PC-3 (cell line): ENCODE measurements around the gene CYP4V2. TPM values are rescaled to one million over a fixed set of nuclear protein-coding genes. Genes with fewer than 3 reads are reported as not detected.

Source experiments
- ATAC-seq: fragments of 200-7000 bp; cut with Tn5 transposase; 2 replicates; pipeline ENCODE4 v1.9.1; 2020; ENCODE audit warnings: mild to moderate bottlenecking, moderate library complexity
- BruUV-seq: library from RNA; stranded (reverse); fragments of 400-500 nt; replicated peaks from 2 replicates; lab custom pipeline; 2021; lab: Mats Ljungman, UMichigan
- CTCF ChIA-PET: fragments of 300-600 bp; sonication (Branson Sonifier 250); formaldehyde crosslinking; loops from one replicate; lab custom pipeline; 2022; ENCODE audit warnings: antibody characterized with exemption; lab: Charles Lee
- POLR2A ChIA-PET: fragments of 300-600 bp; sonication (Branson Sonifier 250); formaldehyde crosslinking; loops from one replicate; lab custom pipeline; 2022; ENCODE audit warnings: antibody characterized with exemption; ENCODE audit not compliant: unreplicated experiment; lab: Charles Lee
- DNase-seq: peaks from one replicate; pipeline ENCODE4 v3.0.0-alpha.2; 2015
- H2AFZ ChIP-seq: fragments of 300-600 bp; sonication (generic); 2 replicates; pipeline ENCODE4 v1.6.0; 2016; ENCODE audit warnings: antibody characterized with exemption, low read length
- H3F3A ChIP-seq: fragments of 300-600 bp; sonication (generic); one replicate; pipeline ENCODE4 v1.6.0; 2017; ENCODE audit warnings: antibody characterized with exemption, low read length, control low read depth, mild to moderate bottlenecking; ENCODE audit not compliant: unreplicated experiment
- H3K27ac ChIP-seq: fragments of 300-600 bp; sonication (generic); 2 replicates; pipeline ENCODE4 v1.5.1; 2016; ENCODE audit warnings: mild to moderate bottlenecking, low read length
- H3K27me3 ChIP-seq: fragments of 300-600 bp; sonication (generic); 2 replicates; pipeline ENCODE4 v1.6.1; 2016; ENCODE audit warnings: low read length, mixed read lengths
- H3K36me3 ChIP-seq: fragments of 300-600 bp; sonication (generic); 2 replicates; pipeline ENCODE4 v1.6.1; 2016; ENCODE audit warnings: low read depth, mixed run types, low read length, mixed read lengths
- H3K4me1 ChIP-seq: fragments of 300-600 bp; sonication (generic); 2 replicates; pipeline ENCODE4 v1.5.1; 2016; ENCODE audit warnings: low read length; ENCODE audit not compliant: insufficient read depth
- H3K4me2 ChIP-seq: fragments of 300-600 bp; sonication (generic); 2 replicates; pipeline ENCODE4 v1.6.0; 2016; ENCODE audit warnings: low read length
- H3K4me3 ChIP-seq: fragments of 300-600 bp; sonication (generic); 2 replicates; pipeline ENCODE4 v1.5.1; 2016; ENCODE audit warnings: mild to moderate bottlenecking, low read length, mixed read lengths
- H3K79me2 ChIP-seq: fragments of 300-600 bp; sonication (generic); 2 replicates; pipeline ENCODE4 v1.6.1; 2017; ENCODE audit warnings: low read length, mixed read lengths
- H3K9ac ChIP-seq: fragments of 300-600 bp; sonication (generic); 2 replicates; pipeline ENCODE4 v1.6.0; 2016; ENCODE audit warnings: mild to moderate bottlenecking, low read length
- H3K9me2 ChIP-seq: fragments of 300-600 bp; sonication (generic); replicated peaks from 2 replicates; pipeline ENCODE4 v1.6.1; 2016; ENCODE audit warnings: mixed run types, low read length, mixed read lengths
- H3K9me3 ChIP-seq: fragments of 300-600 bp; sonication (generic); 2 replicates; pipeline ENCODE4 v1.6.1; 2016; ENCODE audit warnings: low read length, mixed read lengths
- H4K20me1 ChIP-seq: fragments of 300-600 bp; sonication (generic); 2 replicates; pipeline ENCODE4 v1.6.1; 2016; ENCODE audit warnings: low read length, mixed read lengths
- EZH2 ChIP-seq: fragments of 300-600 bp; sonication (generic); IDR thresholded peaks from one replicate; pipeline ENCODE4 v1.6.1; 2017; ENCODE audit warnings: antibody characterized with exemption, mild to moderate bottlenecking, low read length; ENCODE audit not compliant: unreplicated experiment
- EZH2phosphoT487 ChIP-seq: fragments of 300-600 bp; sonication (generic); IDR thresholded peaks from 2 replicates; pipeline ENCODE4 v1.6.1; 2018; ENCODE audit warnings: mild to moderate bottlenecking, antibody characterized with exemption, low read length, borderline replicate concordance
- intact Hi-C: fragments of 100-400 bp; cut with micrococcal nuclease; formaldehyde crosslinking; loops from 2 replicates; pipeline ENCODE4 v1.9.0; 2023
- total RNA-seq: library from RNA; depleted of rRNA; stranded (reverse); fragments of >200 nt; gene quantifications from 2 replicates; pipeline ENCODE4 v1.2.3, GENCODE V29; 2014
- TF ChIP-seq, protein P1 (sequence below): fragments of 300-600 bp; sonication (generic); conservative IDR thresholded peaks from 2 replicates; pipeline ENCODE4 v1.5.1; 2017; ENCODE audit warnings: antibody characterized with exemption, low read depth, mild to moderate bottlenecking, low read length

Gene CYP4V2
- total RNA-seq, 1 experiment from 2014 or later = 0.69 TPM

DNA sequence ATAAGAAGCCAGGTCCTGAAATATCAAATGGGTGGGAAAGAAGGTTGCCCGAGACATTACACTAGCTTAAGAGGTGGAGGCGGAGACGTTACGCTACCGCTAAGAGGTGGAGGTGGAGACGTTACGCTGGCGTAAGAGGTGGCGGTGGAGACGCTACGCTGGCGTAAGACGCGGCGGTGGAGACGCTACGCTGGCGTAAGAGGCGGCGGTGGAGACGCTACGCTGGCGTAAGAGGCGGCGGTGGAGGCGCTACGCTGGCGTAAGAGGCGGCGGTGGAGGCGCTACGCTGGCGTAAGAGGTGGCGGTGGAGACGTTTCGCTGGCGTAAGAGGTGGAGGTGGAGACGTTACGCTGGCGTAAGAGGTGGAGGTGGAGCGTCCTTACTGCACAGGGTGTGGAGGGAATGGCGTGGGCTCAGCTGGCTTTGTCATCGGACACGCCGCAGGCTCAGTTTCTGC, 12.8 kb downstream of the CYP4V2 start:
- Histone ChIP-seq H3K9ac (no peak overlapping the region), H3K9me2 (no peaks in the 10 kb centered on the region), H2AFZ (no peak overlapping the region), H3K4me3 (no peak overlapping the region), H3K27me3 (no peaks in the 10 kb centered on the region), H3K4me1 (no peaks in the 10 kb centered on the region), H3F3A (no peaks in the 10 kb centered on the region), H4K20me1 (no peaks in the 10 kb centered on the region), H3K4me2 (no peak overlapping the region), H3K36me3 (no peaks in the 10 kb centered on the region), H3K79me2 (no peaks in the 10 kb centered on the region), H3K27ac (no peak overlapping the region), H3K9me3 (no peaks in the 10 kb centered on the region)
- intact Hi-C loops = no loop called here
- POLR2A ChIA-PET = no interaction called here
- no peak for DNase-seq
- no TSS peak for BruUV-seq
- TF ChIP-seq, protein P1, sequence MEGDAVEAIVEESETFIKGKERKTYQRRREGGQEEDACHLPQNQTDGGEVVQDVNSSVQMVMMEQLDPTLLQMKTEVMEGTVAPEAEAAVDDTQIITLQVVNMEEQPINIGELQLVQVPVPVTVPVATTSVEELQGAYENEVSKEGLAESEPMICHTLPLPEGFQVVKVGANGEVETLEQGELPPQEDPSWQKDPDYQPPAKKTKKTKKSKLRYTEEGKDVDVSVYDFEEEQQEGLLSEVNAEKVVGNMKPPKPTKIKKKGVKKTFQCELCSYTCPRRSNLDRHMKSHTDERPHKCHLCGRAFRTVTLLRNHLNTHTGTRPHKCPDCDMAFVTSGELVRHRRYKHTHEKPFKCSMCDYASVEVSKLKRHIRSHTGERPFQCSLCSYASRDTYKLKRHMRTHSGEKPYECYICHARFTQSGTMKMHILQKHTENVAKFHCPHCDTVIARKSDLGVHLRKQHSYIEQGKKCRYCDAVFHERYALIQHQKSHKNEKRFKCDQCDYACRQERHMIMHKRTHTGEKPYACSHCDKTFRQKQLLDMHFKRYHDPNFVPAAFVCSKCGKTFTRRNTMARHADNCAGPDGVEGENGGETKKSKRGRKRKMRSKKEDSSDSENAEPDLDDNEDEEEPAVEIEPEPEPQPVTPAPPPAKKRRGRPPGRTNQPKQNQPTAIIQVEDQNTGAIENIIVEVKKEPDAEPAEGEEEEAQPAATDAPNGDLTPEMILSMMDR = no peak
- no peak for ATAC-seq
- CTCF ChIA-PET = no interaction called here

GRCh38 chr4:186204686-186205085, 13.3 kb downstream of the CYP4V2 start:
- H3K27ac ChIP-seq = no peak overlapping the region
- intact Hi-C loops = no loop called here
- ChIA-PET CTCF (no interaction called here), POLR2A (no interaction called here)
- no peaks in the 10 kb centered on the region for H3F3A ChIP-seq
- no peak overlapping the region for H3K4me3 ChIP-seq
- no peaks in the 10 kb centered on the region for H3K9me3 ChIP-seq
- H3K79me2 ChIP-seq = no peaks in the 10 kb centered on the region
- H3K4me2 ChIP-seq = no peak overlapping the region
- no TSS peak for BruUV-seq
- no peaks in the 10 kb centered on the region for H4K20me1 ChIP-seq
- H3K9me2 ChIP-seq = no peaks in the 10 kb centered on the region
- no peaks in the 10 kb centered on the region for H3K4me1 ChIP-seq
- ATAC-seq (no peak), DNase-seq (no peak)
- no peaks in the 10 kb centered on the region for H3K27me3 ChIP-seq
- no peak overlapping the region for H3K9ac ChIP-seq
- TF ChIP-seq EZH2 = no peak
- no peak for TF ChIP-seq EZH2phosphoT487
- TF ChIP-seq, protein P1 = no peak
- no peak overlapping the region for H2AFZ ChIP-seq
- no peaks in the 10 kb centered on the region for H3K36me3 ChIP-seq

- Histone ChIP-seq H3F3A (no peaks in the 10 kb centered on the region), H3K4me2 (no peak overlapping the region), H3K27ac (no peak overlapping the region), H3K9me2 (no peaks in the 10 kb centered on the region), H3K36me3 (no peaks in the 10 kb centered on the region), H3K4me3 (no peak overlapping the region), H3K79me2 (no peaks in the 10 kb centered on the region), H4K20me1 (no peaks in the 10 kb centered on the region), H3K27me3 (no peaks in the 10 kb centered on the region), H3K4me1 (no peaks in the 10 kb centered on the region), H3K9me3 (no peaks in the 10 kb centered on the region), H2AFZ (no peak overlapping the region), H3K9ac (no peak overlapping the region)
- ATAC-seq = no peak
- TF ChIP-seq EZH2phosphoT487 = no peak
- CTCF ChIA-PET = no interaction called here
- no peak for DNase-seq
- intact Hi-C loops = no loop called here
- POLR2A ChIA-PET = no interaction called here
- BruUV-seq = no TSS peak
Measured at GRCh38 chr4:186205156-186205555, 13.8 kb downstream of the CYP4V2 start.
